ENCODE measurements around the gene FBH1.

Gene FBH1

GRCh38 chr10:5983774-5984173 lies 93.7 kb downstream of the FBH1 start:
- no peak for DNase-seq

DNA sequence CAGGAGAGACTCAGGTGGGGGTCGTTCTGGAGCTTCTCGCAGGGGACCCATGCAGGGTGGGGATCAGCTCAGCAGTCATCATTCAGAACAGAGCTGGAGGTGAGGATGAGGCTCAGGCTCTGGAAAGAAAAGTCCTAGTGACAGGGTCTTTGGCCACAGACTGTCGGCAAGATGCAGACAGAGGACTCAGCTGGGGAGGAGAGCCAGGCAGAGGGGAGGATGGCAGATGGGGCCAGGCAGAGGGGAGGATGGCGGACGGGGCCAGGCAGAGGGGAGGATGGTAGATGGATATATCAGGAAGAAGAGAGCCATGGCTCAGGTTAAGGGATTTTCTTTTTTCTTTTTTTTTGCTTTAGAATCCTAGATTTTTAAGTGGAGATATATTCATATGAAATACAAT lies 95.0 kb downstream of the FBH1 start:
- no peak for DNase-seq

Data from midbrain (tissue), 1 donor.